ENCODE data around the gene COL4A5. TPM values are rescaled to one million over a fixed set of nuclear protein-coding genes. Genes with fewer than 3 reads are reported as not detected.

COL4A5 gene
- polyA plus RNA-seq, 4 donors = 1.8 to 16.6 TPM; not detected in 2

DNA sequence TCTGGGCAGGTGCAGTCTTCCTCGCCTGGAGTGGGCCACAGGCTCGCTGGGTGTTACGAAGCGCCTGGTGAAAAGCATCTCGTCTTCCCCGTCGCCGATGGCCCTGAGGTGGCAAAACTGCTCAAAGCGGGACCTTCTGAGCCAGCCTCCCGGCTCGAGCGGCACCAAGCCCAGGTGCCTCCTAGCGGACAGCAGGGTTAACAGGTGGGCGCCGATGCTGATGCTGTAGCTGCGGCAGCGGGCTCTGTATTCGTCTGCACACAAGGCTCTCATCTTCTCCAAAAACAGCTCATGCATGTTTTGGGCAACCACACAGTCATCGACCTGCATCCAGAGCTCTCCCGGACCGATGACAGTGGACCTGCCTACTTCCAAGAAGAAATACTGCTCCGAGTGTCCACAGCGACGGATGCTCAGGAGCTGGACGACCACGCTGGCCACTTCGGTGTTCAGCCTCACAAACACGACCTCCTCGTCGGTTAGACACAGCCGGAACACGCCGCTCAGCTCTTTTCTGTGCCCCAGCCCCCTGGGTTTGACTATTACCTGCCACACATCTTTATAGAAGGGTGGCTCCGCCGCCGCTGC lies 295.5 kb downstream of the COL4A5 start:
- no peak for FAIRE-seq
- no peaks in the 10 kb centered on the region for H3K4me1 ChIP-seq (ENCODE audit: control insufficient read depth in 3 of 3, insufficient read depth in 2 of 3, low read depth in 1 of 3, low read length in 2 of 3)
- no peak overlapping the region for H3K27ac ChIP-seq (ENCODE audit: low read depth in 1 of 3, low read length in 2 of 3)
- WGBS, 3 donors = 6 to 29% (median 18%) methylated on average over 32 to 36 of the region's 36 CpGs
- no peak overlapping the region for H3K4me3 ChIP-seq (ENCODE audit: low read depth in 1 of 3, low read length in 3 of 3)
- H3K9me3 ChIP-seq (ENCODE audit: control insufficient read depth in 2 of 2, insufficient read depth in 1 of 2, low read depth in 1 of 2, low read length in 1 of 2) = no peaks in the 10 kb centered on the region
- peak in 1 of 2 donors; percentile 7 for DNase-seq
- peaks cover 0 to 68% (median 10%) of the 10 kb centered on the region in 3 donors for H3K27me3 ChIP-seq (ENCODE audit: control insufficient read depth in 3 of 3, insufficient read depth in 3 of 3, low read length in 3 of 3)
- H3K36me3 ChIP-seq (ENCODE audit: control insufficient read depth in 3 of 3, insufficient read depth in 2 of 3, low read depth in 1 of 3, low read length in 3 of 3) = no peaks in the 10 kb centered on the region

GRCh38 chrX:108735679-108736508 lies 296.3 kb downstream of the COL4A5 start:
- H3K9me3 ChIP-seq (ENCODE audit: control insufficient read depth in 2 of 2, insufficient read depth in 1 of 2, low read depth in 1 of 2, low read length in 1 of 2) = no peaks in the 10 kb centered on the region
- peak in 1 of 2 donors; percentile 21 for DNase-seq

DNA sequence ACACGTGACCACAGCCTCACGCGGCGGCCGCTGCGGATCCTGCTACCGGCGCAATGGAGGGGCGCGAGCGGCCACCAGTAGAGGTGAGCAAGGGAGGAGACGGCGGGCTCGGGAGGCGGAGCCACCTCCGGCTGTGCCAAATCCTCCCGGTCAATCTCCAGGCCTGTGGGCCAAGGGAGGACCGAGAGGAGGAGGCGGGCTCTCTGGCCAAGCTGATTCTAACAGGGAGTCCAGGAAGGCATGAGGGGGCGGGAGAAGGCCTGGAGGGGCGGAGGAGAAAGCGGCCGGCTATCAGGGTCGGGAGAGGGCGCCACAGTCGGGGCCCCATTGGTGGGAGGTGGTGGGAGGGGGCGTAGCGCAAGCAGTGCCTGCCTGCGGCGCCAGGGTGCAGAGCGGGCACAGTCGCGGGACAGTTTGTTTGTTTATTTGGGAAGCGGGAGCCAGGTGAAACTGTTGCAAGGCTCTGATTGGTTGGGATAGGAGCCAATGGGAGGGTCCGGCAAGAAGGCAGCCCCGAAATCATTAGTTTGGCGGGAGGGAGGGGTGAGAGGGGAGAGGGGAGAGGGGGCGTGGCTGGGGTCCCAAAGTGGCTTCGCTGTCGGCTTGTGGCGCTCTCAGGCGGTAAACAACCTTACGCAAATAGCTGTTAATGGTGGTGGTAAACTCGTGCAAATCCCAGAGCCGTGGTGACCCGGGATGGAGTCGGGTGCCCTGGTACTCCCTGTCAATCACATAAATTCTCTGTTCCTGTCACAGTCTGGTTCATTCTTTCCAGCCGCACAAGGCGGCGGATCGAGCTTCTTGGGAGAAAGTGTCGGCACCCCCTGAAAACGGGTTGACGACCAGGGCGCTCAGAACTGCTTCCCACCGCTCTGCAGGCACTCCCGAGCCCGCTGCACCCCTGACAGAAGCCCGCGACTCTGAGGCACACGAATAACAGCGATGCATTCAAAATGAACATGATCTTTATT lies 297.2 kb downstream of the COL4A5 start, which contains the start of gene IRS4:
IRS4 (minus strand) TSS at position 55 of the 971 bp plus-strand sequence.
- 1 to 40% (median 17%) methylated on average over 40 to 62 of the region's 62 CpGs for WGBS, 3 donors
- peak in 1 of 2 donors; percentile 14 for DNase-seq
- Histone ChIP-seq H3K36me3 (ENCODE audit: control insufficient read depth in 3 of 3, insufficient read depth in 2 of 3, low read depth in 1 of 3, low read length in 3 of 3) (no peaks in the 10 kb centered on the region), H3K4me3 (ENCODE audit: low read depth in 1 of 3, low read length in 3 of 3) (peak within 1 kb of the TSS in 1 of 3 donors; percentile 32), H3K27ac (ENCODE audit: low read depth in 1 of 3, low read length in 2 of 3) (no peak within 1 kb of the TSS), H3K9me3 (ENCODE audit: control insufficient read depth in 2 of 2, insufficient read depth in 1 of 2, low read depth in 1 of 2, low read length in 1 of 2) (no peaks in the 10 kb centered on the region), H3K4me1 (ENCODE audit: control insufficient read depth in 3 of 3, insufficient read depth in 2 of 3, low read depth in 1 of 3, low read length in 2 of 3) (no peaks in the 10 kb centered on the region), H3K27me3 (ENCODE audit: control insufficient read depth in 3 of 3, insufficient read depth in 3 of 3, low read length in 3 of 3) (peaks cover 0 to 60% (median 10%) of the 10 kb centered on the region in 3 donors)
- FAIRE-seq = no peak

More at GRCh38 chrX:108735679-108736508, 296.3 kb downstream of the COL4A5 start:
- Histone ChIP-seq H3K4me3 (ENCODE audit: low read depth in 1 of 3, low read length in 3 of 3) (peak overlapping the region in 1 of 3 donors; percentile 32), H3K4me1 (ENCODE audit: control insufficient read depth in 3 of 3, insufficient read depth in 2 of 3, low read depth in 1 of 3, low read length in 2 of 3) (no peaks in the 10 kb centered on the region), H3K36me3 (ENCODE audit: control insufficient read depth in 3 of 3, insufficient read depth in 2 of 3, low read depth in 1 of 3, low read length in 3 of 3) (no peaks in the 10 kb centered on the region), H3K27me3 (ENCODE audit: control insufficient read depth in 3 of 3, insufficient read depth in 3 of 3, low read length in 3 of 3) (peaks cover 0 to 67% (median 10%) of the 10 kb centered on the region in 3 donors), H3K27ac (ENCODE audit: low read depth in 1 of 3, low read length in 2 of 3) (no peak overlapping the region)
- no peak for FAIRE-seq
- WGBS, 3 donors = 2 to 45% (median 10%) methylated on average over 72 to 82 of the region's 82 CpGs

GRCh38 chrX:108737754-108738153 lies 298.1 kb downstream of the COL4A5 start:
- Histone ChIP-seq H3K27ac (ENCODE audit: low read depth in 1 of 3, low read length in 2 of 3) (no peak overlapping the region), H3K4me3 (ENCODE audit: low read depth in 1 of 3, low read length in 3 of 3) (no peak overlapping the region), H3K27me3 (ENCODE audit: control insufficient read depth in 3 of 3, insufficient read depth in 3 of 3, low read length in 3 of 3) (peaks cover 0 to 56% (median 10%) of the 10 kb centered on the region in 3 donors), H3K9me3 (ENCODE audit: control insufficient read depth in 2 of 2, insufficient read depth in 1 of 2, low read depth in 1 of 2, low read length in 1 of 2) (no peaks in the 10 kb centered on the region), H3K4me1 (ENCODE audit: control insufficient read depth in 3 of 3, insufficient read depth in 2 of 3, low read depth in 1 of 3, low read length in 2 of 3) (no peaks in the 10 kb centered on the region), H3K36me3 (ENCODE audit: control insufficient read depth in 3 of 3, insufficient read depth in 2 of 3, low read depth in 1 of 3, low read length in 3 of 3) (no peaks in the 10 kb centered on the region)
- DNase-seq = no peak
- WGBS, 3 donors = 22 to 35% (median 31%) methylated on average over 5 of the region's 5 CpGs
- FAIRE-seq = no peak

GRCh38 chrX:108740299-108740774 lies 300.7 kb downstream of the COL4A5 start:
- Histone ChIP-seq H3K9me3 (ENCODE audit: control insufficient read depth in 2 of 2, insufficient read depth in 1 of 2, low read depth in 1 of 2, low read length in 1 of 2) (no peaks in the 10 kb centered on the region), H3K4me1 (ENCODE audit: control insufficient read depth in 3 of 3, insufficient read depth in 2 of 3, low read depth in 1 of 3, low read length in 2 of 3) (no peaks in the 10 kb centered on the region), H3K27me3 (ENCODE audit: control insufficient read depth in 3 of 3, insufficient read depth in 3 of 3, low read length in 3 of 3) (peaks cover 0 to 30% (median 8%) of the 10 kb centered on the region in 3 donors), H3K27ac (ENCODE audit: low read depth in 1 of 3, low read length in 2 of 3) (no peak overlapping the region), H3K4me3 (ENCODE audit: low read depth in 1 of 3, low read length in 3 of 3) (no peak overlapping the region), H3K36me3 (ENCODE audit: control insufficient read depth in 3 of 3, insufficient read depth in 2 of 3, low read depth in 1 of 3, low read length in 3 of 3) (no peaks in the 10 kb centered on the region)
- 24 to 70% (median 59%) methylated on average over 1 of the region's 1 CpG for WGBS, 3 donors
- FAIRE-seq = no peak
- DNase-seq = no peak

Other genes starting within 250 kb of the COL4A5 start
- 1 to 10 TPM in 1 of 4 donors, under 1 TPM in 1, not detected in 2; 0.43 to 2.5 TPM for gene COL4A6, start 1.4 kb upstream of the COL4A5 start, polyA plus RNA-seq

Measured in small intestine (tissue), 7 donors.